ENCODE results near the gene SFMBT2.

SFMBT2 gene

DNA sequence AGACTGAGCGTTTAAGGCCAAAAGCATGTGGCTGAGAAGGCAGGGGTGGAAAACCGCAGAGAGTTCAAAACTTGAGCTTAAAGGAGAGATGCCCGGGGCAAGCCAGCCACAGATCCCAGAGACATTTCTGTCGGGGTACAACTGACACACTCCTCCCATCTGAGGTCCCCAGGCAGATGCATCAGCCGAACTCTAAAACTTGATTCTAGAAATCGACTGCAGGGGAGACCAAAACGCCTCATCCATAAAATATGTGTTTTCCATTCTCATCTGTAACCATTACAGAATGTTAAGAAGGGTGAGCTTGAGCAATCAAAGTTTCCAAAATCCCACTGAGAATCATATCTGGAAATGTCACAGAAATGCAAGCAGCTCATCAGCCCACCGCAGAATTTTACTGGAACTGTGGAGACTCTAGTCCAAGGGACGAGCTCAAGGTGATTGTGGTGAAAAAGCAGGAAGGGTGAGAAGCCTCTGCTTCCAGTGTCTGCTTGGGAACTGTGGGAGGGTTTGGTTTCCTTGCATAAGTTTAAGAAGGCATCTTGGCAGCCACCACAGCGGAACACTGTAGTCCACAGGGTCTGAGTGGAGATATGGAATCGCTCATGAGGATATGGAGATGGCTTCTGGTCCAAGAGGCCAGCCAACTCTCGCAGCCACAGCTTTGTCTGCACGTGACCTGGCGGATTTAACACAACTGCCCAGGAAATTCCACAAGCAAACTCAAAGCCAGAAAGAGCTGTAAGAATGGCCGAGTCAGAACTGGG is 249.2 kb downstream of the SFMBT2 start:
- no peak for DNase-seq (ENCODE audit: low read depth, low spot score)
- H3K4me3 ChIP-seq (ENCODE audit: low read depth, low read length) = no peak overlapping the region
- ChIA-PET POLR2A (no interaction called here), CTCF (no interaction called here)
- TF ChIP-seq, protein P1, sequence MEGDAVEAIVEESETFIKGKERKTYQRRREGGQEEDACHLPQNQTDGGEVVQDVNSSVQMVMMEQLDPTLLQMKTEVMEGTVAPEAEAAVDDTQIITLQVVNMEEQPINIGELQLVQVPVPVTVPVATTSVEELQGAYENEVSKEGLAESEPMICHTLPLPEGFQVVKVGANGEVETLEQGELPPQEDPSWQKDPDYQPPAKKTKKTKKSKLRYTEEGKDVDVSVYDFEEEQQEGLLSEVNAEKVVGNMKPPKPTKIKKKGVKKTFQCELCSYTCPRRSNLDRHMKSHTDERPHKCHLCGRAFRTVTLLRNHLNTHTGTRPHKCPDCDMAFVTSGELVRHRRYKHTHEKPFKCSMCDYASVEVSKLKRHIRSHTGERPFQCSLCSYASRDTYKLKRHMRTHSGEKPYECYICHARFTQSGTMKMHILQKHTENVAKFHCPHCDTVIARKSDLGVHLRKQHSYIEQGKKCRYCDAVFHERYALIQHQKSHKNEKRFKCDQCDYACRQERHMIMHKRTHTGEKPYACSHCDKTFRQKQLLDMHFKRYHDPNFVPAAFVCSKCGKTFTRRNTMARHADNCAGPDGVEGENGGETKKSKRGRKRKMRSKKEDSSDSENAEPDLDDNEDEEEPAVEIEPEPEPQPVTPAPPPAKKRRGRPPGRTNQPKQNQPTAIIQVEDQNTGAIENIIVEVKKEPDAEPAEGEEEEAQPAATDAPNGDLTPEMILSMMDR (IDR thresholded peaks at IDR 0.05; ENCODE audit: insufficient read depth, low read length, missing control alignments) = no peak

DNA sequence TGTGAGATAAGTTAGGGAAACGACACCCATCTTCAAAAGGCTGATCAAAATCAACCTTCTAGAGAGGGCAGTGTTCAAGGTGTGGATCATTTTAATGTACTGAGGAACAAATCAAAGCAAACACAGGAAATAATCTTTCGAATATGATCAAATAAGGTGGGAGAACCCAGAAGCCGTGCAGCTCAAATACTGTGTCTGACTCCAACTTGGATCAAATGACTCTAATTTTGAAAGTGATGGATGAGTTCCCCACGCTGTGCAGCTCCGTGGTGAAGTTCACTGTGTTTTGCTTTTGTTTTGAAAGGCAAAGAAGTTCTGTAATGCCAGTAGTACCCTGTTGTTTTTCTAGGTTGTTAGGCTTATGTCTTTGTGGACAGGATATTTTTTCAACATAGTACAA is 250.9 kb downstream of the SFMBT2 start:
- no peak for DNase-seq (ENCODE audit: low read depth, low spot score)
- TF ChIP-seq, protein P1 (IDR thresholded peaks at IDR 0.05; ENCODE audit: insufficient read depth, low read length, missing control alignments) = no peak
- H3K4me3 ChIP-seq (ENCODE audit: low read depth, low read length) = no peak overlapping the region
- ChIA-PET POLR2A (no interaction called here), CTCF (no interaction called here)

DNA sequence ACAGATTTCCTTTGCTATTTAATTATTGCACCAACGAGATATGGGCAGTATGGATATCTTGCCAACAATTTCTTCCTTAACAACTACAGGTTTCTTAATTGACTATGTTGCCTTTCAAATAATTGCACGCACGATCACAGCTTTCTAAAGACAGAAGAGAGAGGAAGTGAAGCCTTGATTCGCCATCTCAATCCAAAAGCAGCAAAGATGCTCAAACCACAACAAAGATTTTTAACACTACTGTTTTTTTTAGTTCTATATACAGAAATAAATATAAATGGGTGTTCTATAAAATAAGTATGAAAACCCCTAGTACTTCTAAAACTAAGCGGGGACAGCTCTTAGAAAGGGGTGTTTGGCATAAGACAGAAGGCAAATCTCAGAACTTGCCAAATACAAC is 251.3 kb downstream of the SFMBT2 start:
- H3K4me3 ChIP-seq (ENCODE audit: low read depth, low read length) = no peak overlapping the region
- no peak for DNase-seq (ENCODE audit: low read depth, low spot score)
- TF ChIP-seq, protein P1 (IDR thresholded peaks at IDR 0.05; ENCODE audit: insufficient read depth, low read length, missing control alignments) = no peak
- ChIA-PET POLR2A (no interaction called here), CTCF (no interaction called here)

DNA sequence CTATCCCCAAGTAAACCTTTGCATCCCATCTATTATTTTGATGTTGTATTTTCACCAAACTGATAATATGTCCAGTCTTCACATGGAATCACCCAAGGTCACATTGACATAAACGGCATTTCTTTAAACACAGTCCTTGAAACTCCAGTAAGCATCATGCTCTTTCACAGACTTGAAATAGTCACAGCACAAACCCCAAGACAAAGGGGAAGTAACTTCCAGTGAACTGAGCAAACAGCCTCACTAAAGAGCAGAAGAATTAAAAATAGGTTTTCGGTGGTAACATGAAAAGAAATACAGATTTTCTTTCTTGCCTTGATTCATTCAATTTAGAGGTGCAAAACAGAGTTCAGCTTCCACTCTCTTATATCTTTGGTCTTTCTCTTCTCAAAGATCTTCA is 253.7 kb downstream of the SFMBT2 start:
- no peak overlapping the region for H3K4me3 ChIP-seq (ENCODE audit: low read depth, low read length)
- TF ChIP-seq, protein P1 (IDR thresholded peaks at IDR 0.05; ENCODE audit: insufficient read depth, low read length, missing control alignments) = no peak
- CTCF ChIA-PET = no interaction called here
- no peak for DNase-seq (ENCODE audit: low read depth, low spot score)
- POLR2A ChIA-PET = no interaction called here

- ChIA-PET CTCF (no interaction called here), POLR2A (no interaction called here)
- TF ChIP-seq, protein P1 (IDR thresholded peaks at IDR 0.05; ENCODE audit: insufficient read depth, low read length, missing control alignments) = no peak
- DNase-seq (ENCODE audit: low read depth, low spot score) = no peak
- H3K4me3 ChIP-seq (ENCODE audit: low read depth, low read length) = no peak overlapping the region
These were observed 257.1 kb downstream of the SFMBT2 start for GRCh38 chr10:7153750-7154149.

- POLR2A ChIA-PET = no interaction called here
These were observed 257.9 kb downstream of the SFMBT2 start for GRCh38 chr10:7152982-7153381.

More at GRCh38 chr10:7152982-7153381, 257.9 kb downstream of the SFMBT2 start:
- no peak overlapping the region for H3K4me3 ChIP-seq (ENCODE audit: low read depth, low read length)
- DNase-seq (ENCODE audit: low read depth, low spot score) = no peak
- CTCF ChIA-PET = no interaction called here
- TF ChIP-seq, protein P1 (IDR thresholded peaks at IDR 0.05; ENCODE audit: insufficient read depth, low read length, missing control alignments) = no peak
